NCI-H69 (cell line): Measurements from ENCODE around the gene MYLK.

Experiments
- DNase-seq: peaks from one replicate; lab custom pipeline; 2025; lab: John Stamatoyannopoulos, UW

MYLK gene

GRCh38 chr3:123668906-123669305 lies 215.2 kb downstream of the MYLK start:
- no peak for DNase-seq

GRCh38 chr3:123667784-123668183 lies 216.3 kb downstream of the MYLK start:
- no peak for DNase-seq

GRCh38 chr3:123664753-123665152 lies 219.4 kb downstream of the MYLK start:
- no peak for DNase-seq

- DNase-seq: peak; percentile 70
These were observed 220.2 kb downstream of the MYLK start for GRCh38 chr3:123663977-123664376.

GRCh38 chr3:123661973-123662372 lies 222.2 kb downstream of the MYLK start:
- DNase-seq: no peak

GRCh38 chr3:123660900-123661299 lies 223.2 kb downstream of the MYLK start:
- DNase-seq: peak; percentile 68

- no peak for DNase-seq
These were observed 223.9 kb downstream of the MYLK start for GRCh38 chr3:123660141-123660675.

GRCh38 chr3:123658852-123659206 lies 225.3 kb downstream of the MYLK start:
- no peak for DNase-seq

GRCh38 chr3:123658118-123658851 lies 225.8 kb downstream of the MYLK start:
- no peak for DNase-seq

- DNase-seq: no peak
These were observed 226.6 kb downstream of the MYLK start for GRCh38 chr3:123657568-123657967.

- DNase-seq: no peak
These were observed 227.0 kb downstream of the MYLK start for GRCh38 chr3:123657111-123657510.

- DNase-seq: no peak
These were observed 227.4 kb downstream of the MYLK start for GRCh38 chr3:123656691-123657090.

GRCh38 chr3:123656274-123656673 lies 227.9 kb downstream of the MYLK start:
- no peak for DNase-seq

GRCh38 chr3:123655400-123655799 lies 228.7 kb downstream of the MYLK start:
- DNase-seq: no peak

- peak; percentile 84 for DNase-seq
These were observed 230.9 kb downstream of the MYLK start for GRCh38 chr3:123653221-123653682.

GRCh38 chr3:123652342-123652984 lies 231.7 kb downstream of the MYLK start:
- peak; percentile 73 for DNase-seq

GRCh38 chr3:123651449-123652341 lies 232.4 kb downstream of the MYLK start:
- no peak for DNase-seq

GRCh38 chr3:123650101-123650500 lies 234.0 kb downstream of the MYLK start:
- DNase-seq: no peak

GRCh38 chr3:123648696-123649405 lies 235.3 kb downstream of the MYLK start:
- no peak for DNase-seq

- DNase-seq: no peak
These were observed 239.8 kb downstream of the MYLK start for GRCh38 chr3:123644358-123644757.

GRCh38 chr3:123642957-123643330 lies 241.2 kb downstream of the MYLK start:
- DNase-seq: no peak
